IPS-18a (cell line): ENCODE results near the gene SLC4A7.

Source experiments
- H3K27ac ChIP-seq: one replicate; pipeline ENCODE4 v1.5.1; 2013; ENCODE audit warnings: low read length
- H3K27me3 ChIP-seq: one replicate; pipeline ENCODE4 v1.6.1; 2013; ENCODE audit warnings: mild to moderate bottlenecking, low read length; ENCODE audit not compliant: control insufficient read depth, insufficient read depth
- H3K36me3 ChIP-seq: one replicate; pipeline ENCODE4 v1.6.1; 2013; ENCODE audit warnings: low read depth, low read length; ENCODE audit not compliant: control insufficient read depth
- H3K4me1 ChIP-seq: one replicate; pipeline ENCODE4 v1.6.1; 2013; ENCODE audit warnings: low read depth, low read length; ENCODE audit not compliant: control insufficient read depth
- H3K4me3 ChIP-seq: one replicate; pipeline ENCODE4 v1.5.1; 2013; ENCODE audit warnings: low read length
- H3K9ac ChIP-seq: one replicate; pipeline ENCODE4 v1.6.1; 2013; ENCODE audit warnings: mild to moderate bottlenecking, low read length, moderate library complexity
- H3K9me3 ChIP-seq: one replicate; pipeline ENCODE4 v1.6.1; 2013; ENCODE audit warnings: low read depth, low read length; ENCODE audit not compliant: control insufficient read depth

SLC4A7 gene

GRCh38 chr3:27380433-27381357, 103.5 kb downstream of the SLC4A7 start:
- Histone ChIP-seq H3K9me3 (no peaks in the 10 kb centered on the region), H3K27me3 (no peaks in the 10 kb centered on the region), H3K36me3 (peaks cover 65% of the 10 kb centered on the region), H3K9ac (no peak overlapping the region), H3K4me1 (no peaks in the 10 kb centered on the region), H3K4me3 (no peak overlapping the region), H3K27ac (no peak overlapping the region)

GRCh38 chr3:27378331-27378730, 105.9 kb downstream of the SLC4A7 start:
- peaks cover 44% of the 10 kb centered on the region for H3K36me3 ChIP-seq
- no peak overlapping the region for H3K27ac ChIP-seq
- no peak overlapping the region for H3K4me3 ChIP-seq
- no peaks in the 10 kb centered on the region for H3K9me3 ChIP-seq
- no peaks in the 10 kb centered on the region for H3K4me1 ChIP-seq
- H3K27me3 ChIP-seq, result no peaks in the 10 kb centered on the region
- no peak overlapping the region for H3K9ac ChIP-seq

- no peaks in the 10 kb centered on the region for H3K4me1 ChIP-seq
- no peak overlapping the region for H3K9ac ChIP-seq
- H3K9me3 ChIP-seq, result no peaks in the 10 kb centered on the region
- no peak overlapping the region for H3K27ac ChIP-seq
- peaks cover 27% of the 10 kb centered on the region for H3K36me3 ChIP-seq
- no peak overlapping the region for H3K4me3 ChIP-seq
- no peaks in the 10 kb centered on the region for H3K27me3 ChIP-seq
Measured at GRCh38 chr3:27376109-27376772, 107.9 kb downstream of the SLC4A7 start.

GRCh38 chr3:27368831-27369607, 115.2 kb downstream of the SLC4A7 start, which contains the start of gene NEK10:
TSS of gene NEK10 (minus strand) at chr3:27369383. CDS start at chr3:27352882, 16,501 bp downstream.
- Histone ChIP-seq H3K27me3 (peaks cover 6% of the 10 kb centered on the region), H3K4me1 (no peaks in the 10 kb centered on the region), H3K4me3 (peak within 1 kb of the TSS; percentile 74), H3K9ac (peak within 1 kb of the TSS; percentile 8), H3K36me3 (no peaks in the 10 kb centered on the region), H3K27ac (no peak within 1 kb of the TSS), H3K9me3 (no peaks in the 10 kb centered on the region)

GRCh38 chr3:27366062-27366591, 118.1 kb downstream of the SLC4A7 start:
- H3K9ac ChIP-seq, result no peak overlapping the region
- no peak overlapping the region for H3K27ac ChIP-seq
- H3K9me3 ChIP-seq, result no peaks in the 10 kb centered on the region
- peaks cover 6% of the 10 kb centered on the region for H3K27me3 ChIP-seq
- H3K4me1 ChIP-seq, result no peaks in the 10 kb centered on the region
- no peaks in the 10 kb centered on the region for H3K36me3 ChIP-seq
- no peak overlapping the region for H3K4me3 ChIP-seq

- Histone ChIP-seq H3K9ac (no peak overlapping the region), H3K36me3 (no peaks in the 10 kb centered on the region), H3K4me3 (no peak overlapping the region), H3K9me3 (no peaks in the 10 kb centered on the region), H3K27ac (no peak overlapping the region), H3K27me3 (no peaks in the 10 kb centered on the region), H3K4me1 (peaks cover 5% of the 10 kb centered on the region)
Measured at GRCh38 chr3:27360113-27361078, 123.8 kb downstream of the SLC4A7 start.

- H3K9me3 ChIP-seq, result no peaks in the 10 kb centered on the region
- no peak overlapping the region for H3K4me3 ChIP-seq
- no peak overlapping the region for H3K9ac ChIP-seq
- peaks cover 22% of the 10 kb centered on the region for H3K4me1 ChIP-seq
- no peak overlapping the region for H3K27ac ChIP-seq
- no peaks in the 10 kb centered on the region for H3K36me3 ChIP-seq
- no peaks in the 10 kb centered on the region for H3K27me3 ChIP-seq
Measured at GRCh38 chr3:27358372-27358771, 125.8 kb downstream of the SLC4A7 start.

GRCh38 chr3:27357665-27358258, 126.4 kb downstream of the SLC4A7 start:
- Histone ChIP-seq H3K4me3 (no peak overlapping the region), H3K27ac (no peak overlapping the region), H3K9me3 (no peaks in the 10 kb centered on the region), H3K36me3 (no peaks in the 10 kb centered on the region), H3K4me1 (peaks cover 25% of the 10 kb centered on the region), H3K27me3 (no peaks in the 10 kb centered on the region), H3K9ac (no peak overlapping the region)

GRCh38 chr3:27356976-27357375, 127.2 kb downstream of the SLC4A7 start:
- Histone ChIP-seq H3K9me3 (no peaks in the 10 kb centered on the region), H3K4me1 (peaks cover 32% of the 10 kb centered on the region), H3K27ac (no peak overlapping the region), H3K9ac (no peak overlapping the region), H3K27me3 (no peaks in the 10 kb centered on the region), H3K36me3 (no peaks in the 10 kb centered on the region), H3K4me3 (no peak overlapping the region)

- Histone ChIP-seq H3K27ac (no peak overlapping the region), H3K27me3 (no peaks in the 10 kb centered on the region), H3K36me3 (no peaks in the 10 kb centered on the region), H3K4me3 (no peak overlapping the region), H3K4me1 (peaks cover 30% of the 10 kb centered on the region), H3K9ac (no peak overlapping the region), H3K9me3 (no peaks in the 10 kb centered on the region)
Measured at GRCh38 chr3:27354588-27355203, 129.5 kb downstream of the SLC4A7 start.
